ENCODE results near the gene SPAST. TPM values are rescaled to one million over a fixed set of nuclear protein-coding genes. Genes with fewer than 3 reads are reported as not detected.

SPAST gene
- total and polyA plus RNA-seq, 2 of the 13 experiments (the other 11 are each of a cell fraction or from before 2014, with no cell fraction given), result 11.5 to 40.4 TPM

DNA sequence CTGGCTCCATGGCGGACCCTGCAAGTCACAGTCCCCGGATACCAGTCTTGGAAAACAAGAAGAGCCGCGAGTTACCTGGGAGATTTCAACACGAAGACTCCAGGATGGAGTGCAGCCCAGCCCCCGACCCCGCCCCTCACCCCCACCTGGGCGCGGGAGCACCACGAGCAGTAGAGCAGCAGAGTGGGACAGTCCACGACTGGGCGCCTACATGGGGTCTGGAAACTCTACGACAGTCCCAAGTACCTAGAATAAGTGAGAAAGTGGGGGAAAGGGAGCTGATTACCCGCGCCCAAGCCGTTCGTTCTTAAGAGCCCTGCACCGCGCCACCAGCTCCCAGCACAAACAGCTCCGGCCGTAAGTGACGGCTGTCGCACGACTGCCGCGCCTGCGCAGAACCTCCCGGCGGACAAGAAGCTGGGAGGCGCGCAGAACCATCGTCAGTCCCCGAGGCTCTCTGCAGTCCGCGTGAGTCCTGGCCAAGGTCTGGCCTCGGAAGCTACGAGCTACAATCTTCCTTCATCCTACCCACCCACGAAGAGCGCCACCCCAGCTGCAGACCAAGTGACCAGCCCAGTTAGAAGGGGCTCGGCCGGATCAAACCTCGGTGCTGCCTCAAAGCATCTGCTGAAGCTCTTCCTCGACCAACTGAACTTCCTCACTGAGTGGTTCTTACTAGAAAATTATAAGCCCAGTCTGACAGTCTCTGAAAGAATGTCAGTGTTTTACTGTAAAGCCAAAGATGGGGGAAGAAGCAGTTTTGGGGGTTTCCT lies 23.7 kb upstream of the SPAST start, which contains the start of gene DPY30 (continued):
- TF ChIP-seq FOXA3 (CRISPR knock-in tag; IDR thresholded peaks at IDR 0.05) (peak; percentile 60), NR2F6 (IDR thresholded peaks at IDR 0.05) (no peak), NR2F6 (CRISPR knock-in tag; IDR thresholded peaks at IDR 0.05) (peak; percentile 71), XBP1 (CRISPR knock-in tag; IDR thresholded peaks at IDR 0.05) (0 out of 2 replicates have a peak, but pooled peaks have one; percentile 79), NONO (IDR thresholded peaks at IDR 0.05) (no peak), NONO (CRISPR knock-in tag; conservative IDR thresholded peaks at IDR 0.05) (peak; percentile 85), NFE2L2 (IDR thresholded peaks at IDR 0.05; ENCODE audit: low read length) (no peak), JUNB (CRISPR knock-in tag; IDR thresholded peaks at IDR 0.05; ENCODE audit: borderline replicate concordance) (no peak), CEBPB (IDR thresholded peaks at IDR 0.05; ENCODE audit: borderline replicate concordance, low read depth, low read length) (no peak), POLR2AphosphoS5 (IDR thresholded peaks at IDR 0.05; ENCODE audit: low read depth, low read length) (peak; percentile 99), ZSCAN29 (CRISPR knock-in tag; conservative IDR thresholded peaks at IDR 0.05) (0 out of 2 replicates have a peak, but pooled peaks have one; percentile 83), ADNP (CRISPR knock-in tag; IDR thresholded peaks at IDR 0.05) (no peak), TCF7L2 (IDR thresholded peaks at IDR 0.05; ENCODE audit: low read depth, low read length) (no peak), ZNF329 (CRISPR knock-in tag; IDR thresholded peaks at IDR 0.05; ENCODE audit: low read depth) (0 out of 2 replicates have a peak, but pooled peaks have one; percentile 74), ISL2 (CRISPR knock-in tag; IDR thresholded peaks at IDR 0.05) (peak; percentile 60), NFYC (CRISPR knock-in tag; IDR thresholded peaks at IDR 0.05) (no peak), ZNF720 (CRISPR knock-in tag; IDR thresholded peaks at IDR 0.05) (no peak), NR0B2 (CRISPR knock-in tag; IDR thresholded peaks at IDR 0.05) (peak; percentile 87), ZFAT (CRISPR knock-in tag; conservative IDR thresholded peaks at IDR 0.05) (peak; percentile 72; the same call in 1 of the 2 replicates), NR1H2 (CRISPR knock-in tag; IDR thresholded peaks at IDR 0.05; ENCODE audit: borderline replicate concordance, low read depth) (no peak), PHB2 (IDR thresholded peaks at IDR 0.05; ENCODE audit: partially characterized antibody) (no peak), ZNF160 (CRISPR knock-in tag; IDR thresholded peaks at IDR 0.05) (peak; percentile 83), ESRRA (CRISPR knock-in tag; IDR thresholded peaks at IDR 0.05; ENCODE audit: low read depth) (peak; percentile 47; the same call in 1 of the 2 replicates), ZSCAN22 (CRISPR knock-in tag; IDR thresholded peaks at IDR 0.05) (no peak), ZNF232 (CRISPR knock-in tag; IDR thresholded peaks at IDR 0.05; ENCODE audit: borderline replicate concordance) (peak; percentile 93; the same call in 1 of the 2 replicates), ZNF468 (CRISPR knock-in tag; IDR thresholded peaks at IDR 0.05) (no peak), SATB2 (CRISPR knock-in tag; IDR thresholded peaks at IDR 0.05) (peak; percentile 85; the same call in 1 of the 2 replicates), RFX1 (IDR thresholded peaks at IDR 0.05) (no peak)
- TF ChIP-seq, protein P1, sequence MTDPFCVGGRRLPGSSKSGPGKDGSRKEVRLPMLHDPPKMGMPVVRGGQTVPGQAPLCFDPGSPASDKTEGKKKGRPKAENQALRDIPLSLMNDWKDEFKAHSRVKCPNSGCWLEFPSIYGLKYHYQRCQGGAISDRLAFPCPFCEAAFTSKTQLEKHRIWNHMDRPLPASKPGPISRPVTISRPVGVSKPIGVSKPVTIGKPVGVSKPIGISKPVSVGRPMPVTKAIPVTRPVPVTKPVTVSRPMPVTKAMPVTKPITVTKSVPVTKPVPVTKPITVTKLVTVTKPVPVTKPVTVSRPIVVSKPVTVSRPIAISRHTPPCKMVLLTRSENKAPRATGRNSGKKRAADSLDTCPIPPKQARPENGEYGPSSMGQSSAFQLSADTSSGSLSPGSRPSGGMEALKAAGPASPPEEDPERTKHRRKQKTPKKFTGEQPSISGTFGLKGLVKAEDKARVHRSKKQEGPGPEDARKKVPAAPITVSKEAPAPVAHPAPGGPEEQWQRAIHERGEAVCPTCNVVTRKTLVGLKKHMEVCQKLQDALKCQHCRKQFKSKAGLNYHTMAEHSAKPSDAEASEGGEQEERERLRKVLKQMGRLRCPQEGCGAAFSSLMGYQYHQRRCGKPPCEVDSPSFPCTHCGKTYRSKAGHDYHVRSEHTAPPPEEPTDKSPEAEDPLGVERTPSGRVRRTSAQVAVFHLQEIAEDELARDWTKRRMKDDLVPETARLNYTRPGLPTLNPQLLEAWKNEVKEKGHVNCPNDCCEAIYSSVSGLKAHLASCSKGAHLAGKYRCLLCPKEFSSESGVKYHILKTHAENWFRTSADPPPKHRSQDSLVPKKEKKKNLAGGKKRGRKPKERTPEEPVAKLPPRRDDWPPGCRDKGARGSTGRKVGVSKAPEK (CRISPR knock-in tag; IDR thresholded peaks at IDR 0.05; ENCODE audit: borderline replicate concordance), result peak; percentile 69; the same call in 1 of the 2 replicates
- TF ChIP-seq, protein P2, sequence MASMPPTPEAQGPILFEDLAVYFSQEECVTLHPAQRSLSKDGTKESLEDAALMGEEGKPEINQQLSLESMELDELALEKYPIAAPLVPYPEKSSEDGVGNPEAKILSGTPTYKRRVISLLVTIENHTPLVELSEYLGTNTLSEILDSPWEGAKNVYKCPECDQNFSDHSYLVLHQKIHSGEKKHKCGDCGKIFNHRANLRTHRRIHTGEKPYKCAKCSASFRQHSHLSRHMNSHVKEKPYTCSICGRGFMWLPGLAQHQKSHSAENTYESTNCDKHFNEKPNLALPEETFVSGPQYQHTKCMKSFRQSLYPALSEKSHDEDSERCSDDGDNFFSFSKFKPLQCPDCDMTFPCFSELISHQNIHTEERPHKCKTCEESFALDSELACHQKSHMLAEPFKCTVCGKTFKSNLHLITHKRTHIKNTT (CRISPR knock-in tag; IDR thresholded peaks at IDR 0.05), result no peak

Data from HepG2 (cell line).